HUES6 (cell line): ENCODE results near the gene HLA-E.
"Not testable (repeated sequence)": the region's sequence is repeated elsewhere in the genome, so short reads cannot be mapped to it uniquely, and the experiment has no call there.

Source experiments
- H3K27ac ChIP-seq: 2 replicates; pipeline ENCODE4 v1.7.0; 2013; ENCODE audit warnings: low read depth, mild to moderate bottlenecking, low read length, inconsistent platforms
- H3K27me3 ChIP-seq: 2 replicates; pipeline ENCODE4 v1.6.1; 2013; ENCODE audit warnings: low read length; ENCODE audit not compliant: control insufficient read depth, insufficient read depth
- H3K36me3 ChIP-seq: 2 replicates; pipeline ENCODE4 v1.6.1; 2013; ENCODE audit warnings: low read length; ENCODE audit not compliant: control insufficient read depth, insufficient read depth
- H3K4me1 ChIP-seq: 2 replicates; pipeline ENCODE4 v1.6.1; 2013; ENCODE audit warnings: low read length; ENCODE audit not compliant: control insufficient read depth, insufficient read depth
- H3K4me3 ChIP-seq: 2 replicates; pipeline ENCODE4 v1.5.1; 2013; ENCODE audit warnings: low read depth, low read length
- H3K9ac ChIP-seq: one replicate; pipeline ENCODE4 v1.6.1; 2013; ENCODE audit warnings: mild to moderate bottlenecking, low read length
- H3K9me3 ChIP-seq: 2 replicates; pipeline ENCODE4 v1.6.1; 2013; ENCODE audit warnings: low read depth, low read length; ENCODE audit not compliant: control insufficient read depth, insufficient read depth

HLA-E gene

GRCh38 chr6:30453508-30454116 lies 35.7 kb upstream of the HLA-E start:
- H3K9me3 ChIP-seq = no peaks in the 10 kb centered on the region
- H3K27me3 ChIP-seq = peaks cover 94% of the 10 kb centered on the region
- H3K4me3 ChIP-seq = no peak overlapping the region
- H3K4me1 ChIP-seq = peaks cover 8% of the 10 kb centered on the region; the same call in 1 of the 2 replicates
- H3K36me3 ChIP-seq = no peaks in the 10 kb centered on the region
- no peak overlapping the region for H3K9ac ChIP-seq
- H3K27ac ChIP-seq = no peak overlapping the region

DNA sequence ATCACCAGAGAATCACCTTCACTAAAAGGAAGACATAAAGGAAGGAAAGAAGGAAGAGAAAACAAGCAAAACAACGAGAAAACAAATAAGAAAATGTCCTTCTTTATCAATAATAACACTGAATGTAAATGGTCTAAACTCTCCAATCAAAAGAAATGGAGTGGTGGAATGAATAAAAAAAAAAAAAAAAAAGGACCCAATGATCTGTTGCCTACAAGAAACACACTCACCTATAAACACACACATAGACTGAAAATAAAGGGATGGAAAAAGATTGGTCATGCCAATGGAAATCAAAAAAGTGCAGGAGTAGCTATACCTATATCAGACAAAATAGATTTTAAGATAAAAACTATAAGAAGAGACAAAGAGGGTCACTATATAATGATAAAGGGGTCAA lies 30.2 kb upstream of the HLA-E start:
- Histone ChIP-seq H3K27me3 (peaks cover 100% of the 10 kb centered on the region), H3K27ac (no peak overlapping the region), H3K9me3 (no peaks in the 10 kb centered on the region), H3K4me3 (no peak overlapping the region), H3K36me3 (no peaks in the 10 kb centered on the region), H3K9ac (no peak overlapping the region), H3K4me1 (no peaks in the 10 kb centered on the region)

GRCh38 chr6:30461055-30461454 lies 28.3 kb upstream of the HLA-E start:
- Histone ChIP-seq H3K4me3 (no peak overlapping the region), H3K27me3 (peaks cover 100% of the 10 kb centered on the region), H3K27ac (no peak overlapping the region), H3K4me1 (no peaks in the 10 kb centered on the region), H3K36me3 (no peaks in the 10 kb centered on the region), H3K9me3 (no peaks in the 10 kb centered on the region), H3K9ac (no peak overlapping the region)

GRCh38 chr6:30462482-30462881 lies 26.8 kb upstream of the HLA-E start:
- H3K4me1 ChIP-seq = no peaks in the 10 kb centered on the region
- peaks cover 100% of the 10 kb centered on the region for H3K27me3 ChIP-seq
- no peak overlapping the region for H3K4me3 ChIP-seq
- H3K9ac ChIP-seq = no peak overlapping the region
- H3K27ac ChIP-seq = no peak overlapping the region
- no peaks in the 10 kb centered on the region for H3K36me3 ChIP-seq
- H3K9me3 ChIP-seq = no peaks in the 10 kb centered on the region

GRCh38 chr6:30463242-30463641 lies 26.1 kb upstream of the HLA-E start:
- no peaks in the 10 kb centered on the region for H3K36me3 ChIP-seq
- H3K27ac ChIP-seq = no peak overlapping the region
- H3K4me1 ChIP-seq = no peaks in the 10 kb centered on the region
- no peak overlapping the region for H3K4me3 ChIP-seq
- peaks cover 98% of the 10 kb centered on the region for H3K27me3 ChIP-seq
- no peaks in the 10 kb centered on the region for H3K9me3 ChIP-seq
- no peak overlapping the region for H3K9ac ChIP-seq

GRCh38 chr6:30463651-30464618 lies 25.4 kb upstream of the HLA-E start:
- Histone ChIP-seq H3K27me3 (peaks cover 97% of the 10 kb centered on the region), H3K36me3 (no peaks in the 10 kb centered on the region), H3K27ac (no peak overlapping the region), H3K9ac (no peak overlapping the region), H3K4me3 (no peak overlapping the region), H3K4me1 (no peaks in the 10 kb centered on the region), H3K9me3 (no peaks in the 10 kb centered on the region)

DNA sequence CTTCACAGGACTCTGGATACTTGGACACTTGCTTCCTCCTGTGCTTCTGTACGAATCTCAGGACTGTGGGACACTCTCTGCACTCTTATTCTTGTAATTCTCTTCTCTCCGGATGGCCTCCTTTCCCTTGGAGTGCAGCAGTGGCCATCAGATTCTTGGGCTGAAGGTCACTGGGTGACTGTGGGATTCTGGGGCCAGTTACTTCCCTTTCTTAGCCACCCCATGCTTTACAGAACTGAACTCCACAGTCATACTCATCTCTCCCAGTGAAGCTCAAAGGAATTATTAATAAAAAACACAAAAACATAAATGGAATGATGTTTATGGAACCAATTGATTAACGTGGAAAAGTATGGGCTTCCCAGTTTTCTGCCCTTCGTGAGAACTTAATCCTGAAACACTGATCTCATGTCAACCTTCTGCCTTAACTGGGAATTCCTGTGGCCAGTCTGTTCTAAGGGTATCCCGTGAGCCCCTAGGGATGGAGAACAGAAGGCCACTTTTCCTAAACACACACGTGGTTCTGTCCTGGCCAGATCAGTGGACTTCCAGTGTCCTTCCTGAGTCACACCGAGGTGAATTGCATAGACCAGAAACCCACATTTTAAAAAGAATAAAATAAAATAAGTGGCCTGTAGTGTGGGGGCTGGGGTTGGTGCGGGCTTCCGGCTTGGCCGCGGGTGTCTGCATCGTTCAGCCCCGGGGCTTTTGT lies 23.6 kb upstream of the HLA-E start:
- peaks cover 97% of the 10 kb centered on the region for H3K27me3 ChIP-seq
- H3K4me1 ChIP-seq = no peaks in the 10 kb centered on the region
- no peak overlapping the region for H3K27ac ChIP-seq
- no peaks in the 10 kb centered on the region for H3K36me3 ChIP-seq
- no peaks in the 10 kb centered on the region for H3K9me3 ChIP-seq
- peak overlapping the region; percentile 56 for H3K4me3 ChIP-seq
- no peak overlapping the region for H3K9ac ChIP-seq

DNA sequence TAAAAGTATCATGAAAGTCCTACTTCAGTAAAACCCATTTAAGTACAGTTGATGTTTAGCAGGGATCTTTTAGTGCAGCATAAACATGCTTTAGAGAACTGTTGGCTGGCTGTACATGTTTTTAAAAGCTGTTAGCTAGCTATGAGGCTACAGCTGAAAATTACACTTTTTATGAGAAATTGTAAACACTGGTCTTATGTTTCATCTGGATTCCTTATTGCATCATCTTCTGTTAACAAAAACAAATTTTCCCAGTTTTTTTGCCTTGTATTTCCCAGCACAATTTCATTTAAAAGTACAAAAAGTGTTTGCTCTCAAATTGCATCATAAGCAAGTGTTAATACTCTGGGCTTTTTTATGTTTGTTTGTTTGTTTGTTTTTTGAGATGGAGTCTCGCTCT lies 18.3 kb upstream of the HLA-E start:
- Histone ChIP-seq H3K36me3 (no peaks in the 10 kb centered on the region), H3K27ac (no peak overlapping the region), H3K9me3 (no peaks in the 10 kb centered on the region), H3K9ac (no peak overlapping the region), H3K27me3 (peaks cover 57% of the 10 kb centered on the region), H3K4me1 (no peaks in the 10 kb centered on the region), H3K4me3 (no peak overlapping the region)

DNA sequence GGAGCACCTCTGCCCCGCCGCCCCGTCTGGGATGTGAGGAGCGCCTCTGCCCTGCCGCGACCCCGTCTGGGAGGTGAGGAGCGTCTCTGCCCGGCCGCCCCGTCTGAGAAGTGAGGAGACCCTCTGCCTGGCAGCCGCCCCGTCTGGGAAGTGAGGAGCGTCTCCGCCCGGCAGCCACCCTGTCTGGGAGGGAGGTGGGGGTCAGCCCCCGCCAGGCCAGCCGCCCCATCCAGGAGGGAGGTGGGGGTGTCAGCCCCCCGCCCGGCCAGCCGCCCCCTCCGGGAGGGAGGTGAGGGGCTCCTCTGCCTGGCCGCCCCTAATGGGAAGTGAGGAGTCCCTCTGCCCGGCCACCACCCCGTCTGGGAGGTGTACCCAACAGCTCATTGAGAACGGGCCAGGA lies 14.2 kb upstream of the HLA-E start:
- H3K36me3 ChIP-seq, H3K27ac ChIP-seq, H3K4me3 ChIP-seq, H3K4me1 ChIP-seq, H3K9ac ChIP-seq, H3K9me3 ChIP-seq: not testable (repeated sequence)
- H3K27me3 ChIP-seq = peaks cover 53% of the 10 kb centered on the region

GRCh38 chr6:30480536-30481156 lies 8.7 kb upstream of the HLA-E start:
- Histone ChIP-seq H3K27ac (no peak overlapping the region), H3K4me1 (peaks cover 6% of the 10 kb centered on the region; the same call in 1 of the 2 replicates), H3K9ac (no peak overlapping the region), H3K9me3 (no peaks in the 10 kb centered on the region), H3K4me3 (peak overlapping the region; percentile 60), H3K27me3 (peaks cover 67% of the 10 kb centered on the region), H3K36me3 (no peaks in the 10 kb centered on the region)
